Breast epithelium (tissue), 3 donors: ENCODE results near the gene SPOPL.

ENCODE experiments used
- CTCF ChIP-seq, 3 donors: fragments of 450-650 bp; IDR thresholded peaks; one replicate each; pipeline ENCODE4 v1.5.1; 2016 to 2017; ENCODE audit warnings: antibody characterized with exemption in 3 of 3, mild to moderate bottlenecking in 3 of 3, moderate library complexity in 3 of 3
- POLR2A ChIP-seq: fragments of 450-650 bp; IDR thresholded peaks from one replicate; pipeline ENCODE4 v1.6.1; 2016; ENCODE audit warnings: antibody characterized with exemption, mild to moderate bottlenecking, moderate library complexity
- POLR2AphosphoS5 ChIP-seq, 3 donors: sonication (generic); formaldehyde crosslinking; IDR thresholded peaks; one replicate each; pipeline ENCODE4 v1.6.1; 2017; ENCODE audit warnings: antibody characterized with exemption in 3 of 3

- no peak for TF ChIP-seq POLR2A
- no peak for TF ChIP-seq CTCF (IDR thresholded peaks at IDR 0.05)
- no peak for TF ChIP-seq POLR2AphosphoS5 (IDR thresholded peaks at IDR 0.05)
Measured at GRCh38 chr2:138600732-138601457, 99.3 kb downstream of the SPOPL start.
